RWPE1 (cell line): ENCODE results near the gene PRR16.

Experiments used
- CTCF ChIA-PET: fragments of 350-600 bp; sonication (Branson Sonifier 250); formaldehyde crosslinking; extraction: SDS; loops from one replicate; lab custom pipeline; 2021; lab: Yijun Ruan, JAX
- POLR2A ChIA-PET: fragments of 400-600 bp; formaldehyde crosslinking; extraction: SDS; loops from one replicate; lab custom pipeline; 2020; ENCODE audit warnings: antibody characterized with exemption; ENCODE audit not compliant: low non-redundant PET; lab: Yijun Ruan, JAX
- DNase-seq: peaks from one replicate; pipeline ENCODE4 v3.0.0; 2012; ENCODE audit warnings: low spot score
- H3K27ac ChIP-seq: fragments of 450-650 bp; 2 replicates; pipeline ENCODE4 v1.5.1; 2017
- TF ChIP-seq, protein P1 (sequence below): fragments of 450-650 bp; conservative IDR thresholded peaks from 2 replicates; pipeline ENCODE4 v1.5.1; 2017; ENCODE audit warnings: low read depth, mild to moderate bottlenecking

PRR16 gene

DNA sequence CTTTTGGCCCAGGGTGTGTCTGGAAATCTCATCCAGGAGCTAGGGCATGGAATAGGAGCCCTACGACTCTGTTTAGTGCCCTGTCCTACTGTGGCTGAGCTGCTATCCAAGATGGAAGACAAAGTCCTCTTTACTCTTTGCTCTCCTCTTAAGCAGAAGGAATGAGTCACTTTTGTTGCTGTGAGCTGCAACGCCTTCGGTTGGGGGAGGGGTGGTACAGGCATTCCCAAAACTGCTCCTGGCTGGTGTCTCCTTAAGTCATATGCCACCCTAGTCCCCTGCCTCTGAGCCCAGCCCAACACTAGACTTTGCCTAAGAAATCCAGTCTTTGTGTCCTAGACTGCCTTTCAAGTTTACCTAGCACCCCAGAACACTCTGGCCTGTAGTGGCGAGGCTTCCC is 99.9 kb downstream of the PRR16 start:
- DNase-seq = no peak
- TF ChIP-seq, protein P1, sequence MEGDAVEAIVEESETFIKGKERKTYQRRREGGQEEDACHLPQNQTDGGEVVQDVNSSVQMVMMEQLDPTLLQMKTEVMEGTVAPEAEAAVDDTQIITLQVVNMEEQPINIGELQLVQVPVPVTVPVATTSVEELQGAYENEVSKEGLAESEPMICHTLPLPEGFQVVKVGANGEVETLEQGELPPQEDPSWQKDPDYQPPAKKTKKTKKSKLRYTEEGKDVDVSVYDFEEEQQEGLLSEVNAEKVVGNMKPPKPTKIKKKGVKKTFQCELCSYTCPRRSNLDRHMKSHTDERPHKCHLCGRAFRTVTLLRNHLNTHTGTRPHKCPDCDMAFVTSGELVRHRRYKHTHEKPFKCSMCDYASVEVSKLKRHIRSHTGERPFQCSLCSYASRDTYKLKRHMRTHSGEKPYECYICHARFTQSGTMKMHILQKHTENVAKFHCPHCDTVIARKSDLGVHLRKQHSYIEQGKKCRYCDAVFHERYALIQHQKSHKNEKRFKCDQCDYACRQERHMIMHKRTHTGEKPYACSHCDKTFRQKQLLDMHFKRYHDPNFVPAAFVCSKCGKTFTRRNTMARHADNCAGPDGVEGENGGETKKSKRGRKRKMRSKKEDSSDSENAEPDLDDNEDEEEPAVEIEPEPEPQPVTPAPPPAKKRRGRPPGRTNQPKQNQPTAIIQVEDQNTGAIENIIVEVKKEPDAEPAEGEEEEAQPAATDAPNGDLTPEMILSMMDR = no peak
- no peak overlapping the region for H3K27ac ChIP-seq
- ChIA-PET CTCF (interaction anchor here (0.7 kb wide), 1 partner anchor 623 kb away, joined by 3 read pairs; no protein-coding TSS in a partner anchor), POLR2A (no interaction called here)

- no peak overlapping the region for H3K27ac ChIP-seq
- TF ChIP-seq, protein P1 = no peak
- no peak for DNase-seq
- CTCF ChIA-PET = no interaction called here
- POLR2A ChIA-PET = no interaction called here
Measured at GRCh38 chr5:120567066-120567465, 103.0 kb downstream of the PRR16 start.

DNA sequence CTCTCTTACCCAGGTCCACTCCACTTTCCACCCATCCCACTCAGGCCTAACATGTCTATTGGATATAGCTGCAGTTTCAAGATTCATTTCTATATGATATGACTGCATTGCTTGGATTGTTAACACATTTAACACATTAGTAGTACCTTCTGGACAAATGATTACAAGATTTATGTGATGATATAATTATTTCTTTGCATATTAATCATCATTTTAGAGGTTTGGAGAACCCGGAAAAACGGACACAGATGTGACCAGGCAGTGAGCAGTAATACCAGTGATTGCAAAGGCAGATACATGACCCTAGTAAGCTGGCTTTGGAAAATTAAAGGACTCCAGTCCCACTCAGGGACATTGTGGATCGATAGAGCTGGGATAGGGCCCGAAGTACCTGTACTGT is 103.8 kb downstream of the PRR16 start:
- DNase-seq = no peak
- ChIA-PET POLR2A (no interaction called here), CTCF (interaction anchor here (0.6 kb wide), 1 partner anchor 800 kb away, joined by 3 read pairs; no protein-coding TSS in a partner anchor)
- TF ChIP-seq, protein P1 = no peak
- H3K27ac ChIP-seq = no peak overlapping the region

DNA sequence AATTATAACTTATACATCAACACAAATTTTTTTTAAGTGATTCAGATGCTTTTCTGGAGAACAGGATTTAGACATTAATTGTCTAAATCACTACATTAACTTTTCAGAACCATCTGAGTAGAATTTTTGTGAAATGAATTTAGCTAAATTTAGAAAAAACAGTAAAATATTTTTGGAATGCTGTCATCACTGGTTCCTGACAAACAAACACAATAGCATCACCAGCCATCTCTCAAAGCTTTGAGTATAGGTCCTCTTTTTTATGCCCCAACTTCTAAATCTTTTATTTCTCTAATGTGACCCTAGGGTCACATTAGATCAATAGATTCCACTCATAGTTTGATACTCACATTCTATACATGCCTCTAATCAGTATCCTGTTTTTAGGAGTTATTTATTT is 104.6 kb downstream of the PRR16 start:
- DNase-seq = no peak
- no peak overlapping the region for H3K27ac ChIP-seq
- ChIA-PET CTCF (interaction anchor here (0.9 kb wide), 1 partner anchor 10 kb away, joined by 3 read pairs; no protein-coding TSS in a partner anchor), POLR2A (no interaction called here)
- TF ChIP-seq, protein P1 = no peak

DNA sequence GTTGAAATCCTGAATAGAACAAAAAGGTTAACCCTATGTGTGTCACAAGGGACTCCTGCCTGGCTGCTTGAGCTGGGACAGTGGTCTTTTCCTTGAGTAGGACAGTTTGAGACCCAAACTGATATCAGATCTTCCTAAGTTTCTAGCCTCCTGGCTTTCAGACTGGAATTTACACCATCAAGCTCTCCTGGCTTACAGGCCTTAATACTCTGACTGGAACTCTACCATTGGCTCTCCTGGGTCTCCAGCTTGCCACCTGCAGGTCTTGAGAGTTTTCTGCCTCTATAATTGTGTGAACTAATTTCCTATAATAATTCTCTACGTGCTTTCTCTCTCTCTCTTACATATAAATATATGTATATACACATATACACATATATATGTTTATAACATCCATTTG is 112.5 kb downstream of the PRR16 start:
- POLR2A ChIA-PET = no interaction called here
- H3K27ac ChIP-seq = no peak overlapping the region
- no peak for DNase-seq
- CTCF ChIA-PET = no interaction called here
- TF ChIP-seq, protein P1 = no peak

GRCh38 chr5:120582635-120583034 is 118.5 kb downstream of the PRR16 start:
- ChIA-PET CTCF (interaction anchor here (0.6 kb wide), 1 partner anchor 45 kb away, joined by 3 read pairs; no protein-coding TSS in a partner anchor), POLR2A (no interaction called here)
- H3K27ac ChIP-seq = no peak overlapping the region
- DNase-seq = no peak
- TF ChIP-seq, protein P1 = no peak
